HG02943 (cell line): ENCODE results near the gene FAM219A.
"Not testable (repeated sequence)": the region's sequence is repeated elsewhere in the genome, so short reads cannot be mapped to it uniquely, and the experiment has no call there.

Experiments
- ATAC-seq: cut with Tn5 transposase; IDR thresholded peaks from one replicate; pipeline ENCODE4 v1.9.1; 2021; ENCODE audit warnings: mild to moderate bottlenecking, low read depth, moderate library complexity; ENCODE audit not compliant: unreplicated experiment

Gene FAM219A

GRCh38 chr9:34485822-34486221 is 27.5 kb upstream of the FAM219A start:
- no peak for ATAC-seq

- ATAC-seq = no peak
Observed at GRCh38 chr9:34484678-34485077, 26.3 kb upstream of the FAM219A start.

DNA sequence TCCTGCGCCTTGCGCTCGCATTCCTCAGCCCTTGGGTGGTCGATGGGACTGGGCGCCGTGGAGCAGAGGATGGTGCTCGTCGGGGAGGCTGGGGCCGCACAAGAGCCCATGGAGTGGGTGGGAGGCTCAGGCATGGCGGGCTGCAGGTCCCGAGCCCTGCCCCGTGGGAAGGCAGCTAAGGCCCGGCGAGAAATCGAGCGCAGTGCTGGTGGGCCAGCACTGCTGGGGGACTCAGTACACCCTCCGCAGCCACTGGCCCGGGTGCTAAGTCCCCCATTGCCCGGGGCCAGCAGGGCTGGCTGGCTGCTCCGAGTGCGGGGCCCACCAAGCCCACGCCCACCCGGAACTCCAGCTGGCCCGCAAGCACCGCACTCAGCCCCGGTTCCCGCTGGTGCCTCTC is 24.4 kb upstream of the FAM219A start:
- ATAC-seq = not testable (repeated sequence)

DNA sequence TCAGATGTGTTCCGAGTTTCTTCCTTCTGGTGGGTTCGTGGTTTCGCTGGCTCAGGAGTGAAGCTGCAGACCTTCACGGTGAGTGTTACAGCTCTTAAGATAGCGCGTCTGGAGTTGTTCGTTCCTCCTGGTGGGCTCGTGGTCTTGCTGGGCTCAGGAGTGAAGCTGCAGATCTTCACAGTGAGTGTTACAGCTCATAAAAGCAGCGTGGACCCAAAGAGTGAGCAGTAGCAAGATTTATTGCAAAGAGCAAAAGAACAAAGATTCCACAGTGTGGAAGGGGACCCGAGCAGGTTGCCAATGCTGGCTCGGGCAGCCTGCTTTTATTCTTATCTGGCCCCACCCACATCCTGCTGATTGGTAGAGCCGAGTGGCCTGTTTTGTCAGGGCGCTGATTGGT is 23.2 kb upstream of the FAM219A start:
- not testable (repeated sequence) for ATAC-seq

DNA sequence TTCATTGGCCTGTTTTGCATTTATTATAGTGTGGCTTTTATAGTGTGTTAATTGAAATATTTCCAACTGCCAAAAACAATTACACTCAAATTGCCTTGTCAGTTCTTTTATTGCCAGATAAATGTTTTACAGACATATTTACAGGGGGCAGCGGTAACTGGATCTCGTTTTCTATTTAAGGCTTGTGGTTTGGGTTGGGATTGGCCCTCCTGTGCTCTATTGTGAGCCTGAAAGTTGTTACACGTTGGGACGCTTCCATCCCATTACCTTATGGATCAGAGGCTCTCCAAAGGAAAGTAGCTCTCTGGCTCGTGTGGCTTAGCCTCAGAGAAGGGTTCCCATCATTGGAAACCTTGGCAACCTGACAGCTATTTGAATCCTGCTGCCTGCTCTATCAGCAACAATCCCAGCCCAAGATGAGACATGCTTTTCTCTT is 21.1 kb upstream of the FAM219A start:
- no peak for ATAC-seq

DNA sequence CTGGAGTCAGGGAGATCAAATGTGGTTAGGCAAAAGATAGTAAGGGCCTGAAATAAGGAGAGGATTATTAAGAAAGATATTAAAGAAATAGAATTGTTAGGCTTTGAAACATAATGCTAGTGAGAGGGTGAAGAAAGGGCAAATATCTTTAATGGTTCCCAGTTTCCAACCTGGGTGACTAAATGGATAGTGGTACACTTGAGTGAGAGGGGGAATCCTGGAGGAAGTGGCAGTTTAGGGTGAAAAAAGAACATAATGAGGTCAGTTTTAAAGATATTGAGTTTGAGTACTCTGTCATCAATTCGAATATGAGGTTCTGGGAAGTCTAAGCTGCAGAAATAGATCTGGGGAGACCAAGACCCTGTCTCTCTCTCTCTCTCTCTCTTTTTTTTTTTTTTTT is 19.2 kb upstream of the FAM219A start:
- ATAC-seq = no peak

DNA sequence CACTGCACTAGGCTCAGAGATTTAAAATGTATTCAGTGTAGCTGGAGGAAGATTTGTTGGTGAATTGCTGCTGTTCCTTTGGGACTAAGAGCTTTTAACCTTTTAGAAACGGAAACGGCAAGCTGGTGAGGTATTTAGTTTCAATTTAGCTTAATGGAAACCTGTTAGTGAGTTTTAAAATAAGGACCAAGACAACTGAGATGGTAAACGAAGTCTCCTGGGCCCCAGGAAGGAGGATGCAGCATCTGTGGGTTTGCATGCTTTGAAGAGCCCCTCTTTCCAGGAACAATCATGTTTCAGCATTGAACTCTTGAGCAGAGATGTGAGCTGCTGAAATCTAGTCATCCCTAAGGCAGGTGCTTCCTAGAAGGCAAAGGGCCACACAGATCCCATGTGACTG is 16.7 kb upstream of the FAM219A start:
- ATAC-seq = no peak

- no peak for ATAC-seq
Observed at GRCh38 chr9:34465468-34465867, 7.1 kb upstream of the FAM219A start.

GRCh38 chr9:34464571-34464970 is 6.2 kb upstream of the FAM219A start:
- ATAC-seq = no peak

GRCh38 chr9:34463901-34464232 is 5.5 kb upstream of the FAM219A start:
- ATAC-seq = no peak

DNA sequence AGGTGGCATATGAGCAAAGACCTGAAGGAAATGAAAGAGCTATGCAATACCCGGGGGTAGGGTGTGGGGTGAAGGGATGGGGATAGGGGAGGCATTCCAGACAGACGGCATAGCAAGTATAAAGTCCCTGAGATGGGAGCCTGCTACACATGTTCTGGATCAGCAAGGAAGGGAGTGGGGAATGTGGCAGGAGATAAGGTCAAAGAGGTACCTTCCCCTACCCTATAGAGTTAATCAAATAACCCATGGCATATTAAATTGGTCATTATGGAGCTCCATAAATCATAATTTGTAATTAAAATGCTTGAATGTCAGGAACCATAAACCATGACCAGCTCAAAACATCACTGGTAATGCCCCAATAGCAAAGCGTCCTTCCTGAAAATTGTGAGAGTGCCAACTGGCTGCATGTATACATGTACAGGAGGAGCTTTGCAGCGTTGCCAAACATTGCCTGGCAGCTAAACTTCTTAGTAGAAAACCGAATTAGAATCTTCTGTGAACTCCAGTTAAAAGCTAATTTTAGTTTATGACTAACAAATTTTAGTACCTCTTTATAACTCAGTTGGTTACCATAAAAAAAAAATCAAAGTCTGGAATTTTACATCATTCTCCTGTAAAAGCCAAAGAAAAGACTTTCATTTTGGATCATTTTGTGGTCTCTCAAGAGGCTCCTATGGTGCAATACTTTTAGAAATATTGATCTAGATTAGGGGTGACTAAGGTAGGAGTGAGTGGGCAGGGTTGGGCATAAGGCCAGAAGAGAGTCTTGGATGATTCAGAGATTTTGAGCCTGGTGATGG is 4.9 kb upstream of the FAM219A start:
- no peak for ATAC-seq

GRCh38 chr9:34459941-34460340 is 1.6 kb upstream of the FAM219A start:
- ATAC-seq = no peak

DNA sequence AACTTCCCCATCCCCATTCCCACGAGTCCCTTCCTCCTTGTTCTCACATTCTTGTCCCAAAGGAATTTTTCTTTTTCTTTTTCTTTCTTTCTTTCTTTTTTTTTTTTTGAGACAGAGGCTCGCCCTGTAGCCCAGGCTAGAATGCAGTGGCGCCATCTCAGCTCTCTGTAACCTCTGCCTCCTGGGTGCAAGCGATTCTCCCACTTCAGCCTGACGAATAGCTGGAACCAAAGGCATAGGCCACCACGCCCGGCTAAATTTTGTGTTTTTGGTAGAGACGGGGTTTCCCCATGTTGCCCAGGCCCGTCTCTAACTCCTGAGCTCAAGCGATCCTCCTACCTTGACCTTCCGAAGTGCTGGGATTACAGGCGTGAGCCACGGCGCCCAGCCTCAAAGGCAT is 986 bp upstream of the FAM219A start:
- ATAC-seq = no peak

DNA sequence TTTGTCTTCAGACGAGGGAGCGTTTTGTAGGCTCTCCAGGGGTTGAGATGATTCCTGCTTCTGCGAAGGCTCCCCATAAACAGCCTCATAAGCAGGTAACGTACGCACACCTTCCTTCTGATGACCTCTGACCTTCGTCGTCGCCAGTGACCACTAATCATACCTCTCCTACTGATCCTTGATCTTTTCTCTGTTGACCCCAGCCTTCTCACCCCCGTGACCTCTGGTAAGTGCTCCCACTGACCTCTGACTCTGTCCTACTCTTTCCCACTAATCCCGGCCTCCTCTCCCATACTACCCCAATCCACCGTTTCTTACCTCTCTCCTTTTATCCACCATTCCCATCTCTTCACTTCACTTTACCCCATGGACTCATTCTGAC is 580 bp upstream of the FAM219A start:
- ATAC-seq = no peak

DNA sequence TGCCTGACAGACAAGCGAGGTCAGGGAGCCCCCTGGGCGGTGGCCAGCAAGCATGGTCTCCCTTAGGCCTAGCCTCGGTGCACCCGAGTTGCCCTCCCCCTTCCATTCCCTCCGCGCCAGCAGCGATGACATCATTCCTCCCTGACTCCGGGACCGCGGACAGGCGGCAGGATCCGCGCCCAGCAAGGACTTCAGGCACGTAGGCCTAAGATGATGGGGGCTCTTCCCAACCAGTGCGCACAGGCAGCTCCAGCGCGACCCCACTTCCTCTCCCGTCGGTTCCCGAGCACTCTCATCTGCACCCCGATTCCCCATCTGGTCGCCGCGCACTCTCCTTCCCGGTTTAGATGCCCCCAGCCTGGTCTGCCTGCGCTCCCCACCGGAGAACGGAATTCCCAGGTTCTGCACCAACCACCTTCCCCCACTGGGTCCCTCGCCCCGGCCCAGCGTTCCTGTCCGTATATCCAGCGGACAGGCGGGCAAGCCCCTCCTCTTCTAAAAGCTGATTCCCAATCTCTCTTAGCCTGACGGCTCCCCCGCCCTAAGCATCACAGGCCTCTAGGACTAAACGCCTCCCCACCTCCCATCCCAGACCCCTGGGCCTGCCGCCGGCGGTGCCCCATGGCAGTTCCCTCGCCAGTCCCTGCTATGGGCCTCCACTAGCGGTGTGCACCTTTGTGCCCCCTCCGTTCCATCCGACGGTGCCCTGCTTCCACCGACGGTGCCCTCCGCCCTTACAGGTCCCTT is 931 bp downstream of the FAM219A start:
- no peak for ATAC-seq

DNA sequence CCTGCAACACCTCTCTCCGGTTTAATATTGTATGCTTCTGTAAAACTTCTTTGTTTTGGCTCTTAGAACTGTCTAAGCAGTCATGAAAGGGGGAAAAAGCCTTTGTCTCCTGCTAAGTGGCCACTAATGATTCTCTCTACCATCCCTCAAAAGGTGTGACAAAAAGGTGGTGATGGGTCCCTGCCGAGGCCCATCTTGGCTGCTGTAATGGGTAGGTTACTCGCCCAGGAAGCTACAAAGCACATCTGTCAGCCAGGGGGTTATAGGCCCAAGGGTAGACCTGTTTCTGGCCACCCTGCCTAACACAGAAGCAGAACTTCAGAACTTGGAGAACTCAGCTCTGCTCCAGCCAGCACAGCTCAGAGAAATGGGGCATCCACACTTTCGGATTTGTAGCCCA is 1.6 kb downstream of the FAM219A start:
- no peak for ATAC-seq

DNA sequence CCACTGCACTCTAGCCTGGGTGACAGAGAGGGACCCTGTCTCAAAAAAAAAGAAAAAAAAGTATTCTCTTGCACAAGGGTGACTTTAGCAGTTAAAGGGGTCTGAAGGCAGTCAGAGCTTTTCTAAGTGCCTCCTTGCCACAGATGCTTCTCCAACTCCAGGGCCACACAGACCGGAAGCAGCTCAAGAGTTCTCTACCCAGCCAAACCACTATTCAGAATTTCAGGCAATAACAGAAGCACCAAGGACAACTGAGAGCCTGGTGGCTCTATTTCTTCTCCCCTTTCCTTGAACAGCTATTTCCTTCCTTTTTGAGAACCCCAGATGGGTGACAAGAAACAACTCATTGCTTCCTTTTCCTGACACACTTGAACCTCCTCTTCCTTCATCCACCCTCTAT is 2.2 kb downstream of the FAM219A start:
- ATAC-seq = no peak

- ATAC-seq = no peak
Observed at GRCh38 chr9:34454571-34455065, 3.8 kb downstream of the FAM219A start.

DNA sequence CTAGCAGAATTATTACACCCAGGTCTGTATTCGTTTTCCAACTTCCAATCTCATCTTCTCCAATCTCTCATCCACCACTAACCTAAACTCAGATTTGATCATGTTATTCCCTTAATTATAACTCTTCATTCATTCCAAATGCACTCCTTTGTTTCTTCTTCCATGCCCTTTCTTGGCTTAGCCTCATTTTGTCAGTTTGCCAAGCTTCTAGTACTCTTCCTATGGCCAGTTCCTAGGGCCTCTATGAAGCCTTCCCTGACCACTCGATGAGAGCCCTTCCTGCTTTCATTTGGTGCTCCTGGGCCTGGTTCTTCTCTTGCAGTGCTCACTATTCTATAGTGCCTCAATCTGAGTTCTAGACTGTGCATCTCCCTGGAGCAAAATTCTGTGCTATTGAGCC is 5.8 kb downstream of the FAM219A start:
- no peak for ATAC-seq

GRCh38 chr9:34451545-34451944 is 6.8 kb downstream of the FAM219A start:
- no peak for ATAC-seq

DNA sequence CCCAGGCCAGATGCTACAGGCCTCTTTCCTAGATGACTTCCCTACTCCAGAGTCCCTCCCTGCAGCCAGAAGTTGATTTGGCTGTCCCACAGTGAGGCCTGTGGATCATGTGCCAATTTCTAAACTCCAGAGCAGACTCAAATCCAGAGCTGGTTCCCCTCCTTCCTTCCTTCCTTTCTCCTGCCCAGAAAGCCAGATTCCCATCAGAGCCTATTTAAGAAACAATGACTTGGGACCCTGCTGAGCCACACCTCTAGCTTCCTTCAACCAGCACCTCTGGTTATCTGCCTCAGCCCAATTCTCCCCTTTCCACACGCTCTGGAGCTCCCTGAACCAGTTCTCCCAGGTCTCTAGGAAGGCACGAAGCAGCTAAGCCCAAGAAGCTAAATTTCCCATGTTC is 7.2 kb downstream of the FAM219A start:
- ATAC-seq = no peak

DNA sequence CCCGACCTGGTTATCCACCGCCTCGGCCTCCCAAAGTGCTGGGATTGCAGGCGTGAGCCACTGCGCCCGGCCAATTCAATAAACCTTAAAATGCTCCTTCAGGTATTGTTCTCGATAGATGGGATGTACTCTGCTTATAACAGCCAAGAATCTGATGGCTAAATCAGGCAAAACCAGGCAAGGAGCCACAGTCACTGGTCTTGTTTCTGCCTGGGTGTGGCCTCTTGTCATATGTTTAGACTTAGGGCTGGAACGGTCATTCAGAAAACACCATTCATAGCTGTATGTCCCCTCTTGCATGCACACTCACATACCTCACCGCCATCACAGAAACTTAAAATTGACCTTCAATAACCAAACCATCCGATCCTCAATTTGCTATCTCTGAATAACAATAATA is 7.7 kb downstream of the FAM219A start:
- no peak for ATAC-seq
